ENCODE measurements around the gene TOP1.
"Not testable (repeated sequence)": the region's sequence is repeated elsewhere in the genome, so short reads cannot be mapped to it uniquely, and the experiment has no call there.

The TOP1 gene

GRCh38 chr20:41095110-41095969 is 66.7 kb downstream of the TOP1 start:
- DNase-seq (ENCODE audit: low spot score): peak; percentile 61

- DNase-seq (ENCODE audit: low spot score): no peak
These were observed 70.2 kb downstream of the TOP1 start for GRCh38 chr20:41098703-41099250.

GRCh38 chr20:41100001-41100480 is 71.4 kb downstream of the TOP1 start:
- DNase-seq (ENCODE audit: low spot score): no peak

- DNase-seq (ENCODE audit: low spot score): no peak
These were observed 73.0 kb downstream of the TOP1 start for GRCh38 chr20:41101660-41102059.

- DNase-seq (ENCODE audit: low spot score): no peak
These were observed 79.9 kb downstream of the TOP1 start for GRCh38 chr20:41108531-41108930.

GRCh38 chr20:41110012-41110411 is 81.4 kb downstream of the TOP1 start:
- DNase-seq (ENCODE audit: low spot score): no peak

GRCh38 chr20:41110930-41111577 is 82.4 kb downstream of the TOP1 start:
- no peak for DNase-seq (ENCODE audit: low spot score)

GRCh38 chr20:41111578-41111951 is 82.9 kb downstream of the TOP1 start:
- DNase-seq (ENCODE audit: low spot score): no peak

- no peak for DNase-seq (ENCODE audit: low spot score)
These were observed 87.8 kb downstream of the TOP1 start for GRCh38 chr20:41116282-41116956.

- not testable (repeated sequence) for DNase-seq (ENCODE audit: low spot score)
These were observed 89.5 kb downstream of the TOP1 start for GRCh38 chr20:41118159-41118558.

GRCh38 chr20:41118632-41119031 is 90.0 kb downstream of the TOP1 start:
- no peak for DNase-seq (ENCODE audit: low spot score)

- DNase-seq (ENCODE audit: low spot score): no peak
These were observed 91.3 kb downstream of the TOP1 start for GRCh38 chr20:41119614-41120561.

- DNase-seq (ENCODE audit: low spot score): no peak
These were observed 92.8 kb downstream of the TOP1 start for GRCh38 chr20:41121399-41121798.

- no peak for DNase-seq (ENCODE audit: low spot score)
These were observed 95.0 kb downstream of the TOP1 start for GRCh38 chr20:41123631-41124030.

GRCh38 chr20:41124451-41125094 is 96.0 kb downstream of the TOP1 start:
- no peak for DNase-seq (ENCODE audit: low spot score)

GRCh38 chr20:41125530-41126457 is 97.2 kb downstream of the TOP1 start:
- no peak for DNase-seq (ENCODE audit: low spot score)

- no peak for DNase-seq (ENCODE audit: low spot score)
These were observed 98.1 kb downstream of the TOP1 start for GRCh38 chr20:41126719-41127118.

- not testable (repeated sequence) for DNase-seq (ENCODE audit: low spot score)
These were observed 99.7 kb downstream of the TOP1 start for GRCh38 chr20:41128317-41128716.

GRCh38 chr20:41131594-41132387 is 103.2 kb downstream of the TOP1 start:
- DNase-seq (ENCODE audit: low spot score): no peak
